ENCODE measurements around the gene ELK1.

The ELK1 gene

GRCh38 chrX:47645530-47645929, 4.8 kb downstream of the ELK1 start:
- DNase-seq (ENCODE audit: low read depth in 2 of 2) = no peak

- DNase-seq (ENCODE audit: low read depth in 2 of 2) = no peak
These were observed 5.7 kb downstream of the ELK1 start for GRCh38 chrX:47644557-47645091.

GRCh38 chrX:47643926-47644325, 6.4 kb downstream of the ELK1 start:
- no peak for DNase-seq (ENCODE audit: low read depth in 2 of 2)

- DNase-seq (ENCODE audit: low read depth in 2 of 2) = no peak
These were observed 11.5 kb downstream of the ELK1 start for GRCh38 chrX:47638816-47639215.

GRCh38 chrX:47637546-47638195, 12.7 kb downstream of the ELK1 start:
- no peak for DNase-seq (ENCODE audit: low read depth in 2 of 2)

GRCh38 chrX:47634871-47635575, 15.3 kb downstream of the ELK1 start:
- no peak for DNase-seq (ENCODE audit: low read depth in 2 of 2)

GRCh38 chrX:47633689-47634590, 16.4 kb downstream of the ELK1 start:
- DNase-seq (ENCODE audit: low read depth in 2 of 2) = no peak

GRCh38 chrX:47632666-47633065, 17.7 kb downstream of the ELK1 start:
- DNase-seq (ENCODE audit: low read depth in 2 of 2) = no peak

- DNase-seq (ENCODE audit: low read depth in 2 of 2) = no peak
These were observed 18.7 kb downstream of the ELK1 start for GRCh38 chrX:47631676-47632075.

- DNase-seq (ENCODE audit: low read depth in 2 of 2) = no peak
These were observed 20.8 kb downstream of the ELK1 start, which contains the start of gene CFP for GRCh38 chrX:47629419-47630200. Gene CFP, minus strand, starts transcription at chrX:47629930. Its CDS starts 86 bp downstream, at chrX:47629844.

GRCh38 chrX:47628982-47629381, 21.4 kb downstream of the ELK1 start:
- no peak for DNase-seq (ENCODE audit: low read depth in 2 of 2)

- DNase-seq (ENCODE audit: low read depth in 2 of 2) = no peak
These were observed 25.0 kb downstream of the ELK1 start for GRCh38 chrX:47625365-47625764.

GRCh38 chrX:47623540-47624027, 26.8 kb downstream of the ELK1 start:
- no peak for DNase-seq (ENCODE audit: low read depth in 2 of 2)

GRCh38 chrX:47621851-47622250, 28.5 kb downstream of the ELK1 start:
- DNase-seq (ENCODE audit: low read depth in 2 of 2) = no peak

GRCh38 chrX:47620303-47620685, 30.1 kb downstream of the ELK1 start:
- DNase-seq (ENCODE audit: low read depth in 2 of 2) = no peak

- DNase-seq (ENCODE audit: low read depth in 2 of 2) = peak; percentile 64 to 65
These were observed 30.7 kb downstream of the ELK1 start, which contains the start of gene SYN1 for GRCh38 chrX:47619486-47620302. Gene SYN1, minus strand, starts transcription at chrX:47619857. Its CDS starts 129 bp downstream, at chrX:47619728.

- DNase-seq (ENCODE audit: low read depth in 2 of 2) = no peak
These were observed 31.4 kb downstream of the ELK1 start for GRCh38 chrX:47618923-47619485.

GRCh38 chrX:47614618-47615017, 35.7 kb downstream of the ELK1 start:
- no peak for DNase-seq (ENCODE audit: low read depth in 2 of 2)

- no peak for DNase-seq (ENCODE audit: low read depth in 2 of 2)
These were observed 37.3 kb downstream of the ELK1 start for GRCh38 chrX:47613082-47613481.

- DNase-seq (ENCODE audit: low read depth in 2 of 2) = no peak
These were observed 37.9 kb downstream of the ELK1 start for GRCh38 chrX:47612418-47612817.

Measured in stimulated activated CD8-positive, alpha-beta memory T cell treated with anti-CD3 and anti-CD28 coated beads, Interleukin-2, amount 100 ng/mL, for 48 hours (primary cell).